NCI-H82 treated with DMSO at 0.1 percent for 48 hours (cell line): Measurements from ENCODE around the gene ABCC3.

Source experiments
- DNase-seq: peaks from one replicate; lab custom pipeline; 2025; ENCODE audit not compliant: unreplicated experiment; lab: John Stamatoyannopoulos, UW

ABCC3 gene

DNA sequence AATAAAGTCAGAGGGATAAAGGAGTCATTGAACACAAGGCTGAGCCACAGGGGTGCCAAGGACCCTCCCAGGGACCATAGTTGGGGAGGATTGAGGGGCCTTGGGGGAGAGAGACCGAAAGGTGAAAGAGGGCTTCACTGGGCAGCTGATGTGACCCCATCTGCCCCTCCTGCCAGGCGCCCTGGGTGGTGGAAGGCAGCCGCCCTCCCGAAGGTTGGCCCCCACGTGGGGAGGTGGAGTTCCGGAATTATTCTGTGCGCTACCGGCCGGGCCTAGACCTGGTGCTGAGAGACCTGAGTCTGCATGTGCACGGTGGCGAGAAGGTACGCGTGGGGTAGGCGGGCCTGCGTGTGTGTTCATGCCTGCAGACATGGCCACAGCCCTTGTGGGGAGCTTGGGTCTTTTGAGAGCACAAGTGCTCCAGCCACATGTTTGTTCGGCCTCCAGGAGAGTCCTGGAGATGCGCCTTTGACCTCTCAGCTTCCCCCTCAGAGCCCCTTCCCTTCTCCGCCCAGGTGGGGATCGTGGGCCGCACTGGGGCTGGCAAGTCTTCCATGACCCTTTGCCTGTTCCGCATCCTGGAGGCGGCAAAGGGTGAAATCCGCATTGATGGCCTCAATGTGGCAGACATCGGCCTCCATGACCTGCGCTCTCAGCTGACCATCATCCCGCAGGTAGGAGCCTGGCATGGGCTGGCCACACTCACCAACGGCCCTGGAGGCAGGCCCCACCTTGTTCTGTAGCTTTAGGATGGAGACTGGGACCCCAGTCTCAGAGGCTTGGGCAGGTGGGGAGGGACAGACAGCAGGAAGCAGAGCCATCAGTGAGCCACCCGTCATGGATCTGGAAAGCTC, 49.0 kb downstream of the ABCC3 start:
- DNase-seq: no peak

DNA sequence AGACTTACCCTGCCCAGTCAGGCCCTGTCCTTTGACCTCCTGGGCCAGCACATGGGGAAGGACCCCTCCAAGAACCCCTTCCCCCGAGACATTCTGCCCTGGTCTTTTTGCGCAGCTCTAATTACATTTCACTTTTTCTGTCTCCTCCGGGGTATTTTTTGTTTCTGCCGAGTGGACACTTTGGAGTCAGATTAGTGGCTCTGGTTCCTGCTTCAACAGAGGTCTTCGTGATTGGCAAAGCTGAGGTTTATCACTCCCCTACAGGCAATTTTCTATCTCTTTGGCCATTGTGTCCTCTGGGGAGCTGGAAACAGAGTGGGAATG, 49.6 kb downstream of the ABCC3 start:
- no peak for DNase-seq

DNA sequence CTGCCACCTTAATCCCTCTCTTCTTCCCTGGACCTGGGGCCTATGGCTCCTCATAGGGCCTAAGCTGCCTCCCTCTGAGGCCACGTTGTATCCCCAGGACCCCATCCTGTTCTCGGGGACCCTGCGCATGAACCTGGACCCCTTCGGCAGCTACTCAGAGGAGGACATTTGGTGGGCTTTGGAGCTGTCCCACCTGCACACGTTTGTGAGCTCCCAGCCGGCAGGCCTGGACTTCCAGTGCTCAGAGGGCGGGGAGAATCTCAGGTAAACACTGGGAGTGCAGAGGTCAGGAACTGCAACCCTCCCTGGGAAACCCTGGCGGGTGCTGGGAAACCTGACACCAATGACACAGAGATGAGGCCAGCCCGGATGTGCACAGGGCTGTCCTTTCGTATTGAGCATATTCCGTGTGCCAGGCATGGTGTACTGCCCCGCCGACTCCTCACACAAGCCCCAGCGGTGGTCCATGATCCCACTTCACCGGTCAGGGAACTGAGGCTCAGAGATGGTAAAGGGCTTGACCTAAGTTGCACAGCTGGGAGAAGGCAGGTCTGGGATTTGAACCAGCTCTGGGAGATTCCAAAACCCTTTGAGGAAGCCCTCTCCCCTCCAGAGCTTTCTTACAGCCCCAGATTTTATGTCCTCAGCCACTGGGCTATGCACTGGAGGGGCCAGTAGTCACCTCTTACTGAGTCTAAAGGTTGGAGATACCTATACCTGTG, 50.1 kb downstream of the ABCC3 start:
- no peak for DNase-seq

DNA sequence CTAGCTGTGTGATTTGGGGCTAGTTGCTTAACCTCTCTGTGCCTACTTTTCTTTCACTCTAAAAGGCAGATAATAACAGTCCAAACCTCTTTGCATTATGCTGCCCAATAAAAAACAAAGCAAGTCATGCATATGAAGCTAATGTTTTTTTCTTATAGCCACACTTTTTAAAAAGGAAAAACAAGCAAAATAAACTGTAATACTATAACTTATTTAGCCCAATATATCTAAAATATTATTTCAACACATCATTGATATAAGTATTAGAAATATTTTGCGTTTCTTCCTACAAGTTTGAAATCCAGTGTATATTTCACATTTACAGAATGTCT, 50.6 kb downstream of the ABCC3 start:
- DNase-seq: no peak

DNA sequence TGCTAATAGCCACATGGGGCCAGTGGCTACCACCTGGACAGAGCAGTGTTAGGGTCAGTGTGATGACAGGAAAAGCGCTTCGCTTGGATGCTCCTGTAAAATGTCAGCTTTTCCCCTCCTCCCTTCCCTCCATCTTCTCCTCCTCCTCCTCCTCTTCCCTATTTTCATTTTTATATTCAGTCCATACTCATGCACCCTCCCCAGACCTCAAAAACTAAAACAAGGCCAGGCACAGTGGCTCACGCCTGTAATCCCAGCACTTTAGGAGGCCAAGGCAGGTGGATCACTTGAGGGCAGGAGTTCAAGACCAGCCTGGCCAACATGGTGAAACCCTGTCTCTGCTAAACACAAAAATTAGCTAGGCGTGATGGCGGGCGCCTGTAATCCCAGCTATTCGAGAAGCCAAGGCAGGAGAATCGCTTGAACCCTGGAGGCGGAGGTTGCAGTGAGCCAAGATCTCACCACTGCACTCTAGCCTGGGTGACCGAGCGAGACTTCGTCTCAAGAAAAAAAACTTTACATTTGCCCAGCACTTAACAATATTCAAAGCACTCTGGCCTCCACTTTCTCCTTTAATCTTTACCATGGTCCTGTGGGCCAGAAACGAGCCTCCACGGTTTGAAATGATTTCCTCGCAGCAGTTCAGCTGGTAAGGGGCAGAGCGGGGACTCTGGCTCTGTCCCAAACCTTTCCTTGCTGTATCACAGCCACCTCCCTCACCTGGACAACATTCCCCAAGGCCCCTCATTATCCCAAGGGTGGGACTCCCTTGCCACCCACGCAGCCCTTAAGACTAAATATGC, 51.2 kb downstream of the ABCC3 start:
- DNase-seq: no peak

DNA sequence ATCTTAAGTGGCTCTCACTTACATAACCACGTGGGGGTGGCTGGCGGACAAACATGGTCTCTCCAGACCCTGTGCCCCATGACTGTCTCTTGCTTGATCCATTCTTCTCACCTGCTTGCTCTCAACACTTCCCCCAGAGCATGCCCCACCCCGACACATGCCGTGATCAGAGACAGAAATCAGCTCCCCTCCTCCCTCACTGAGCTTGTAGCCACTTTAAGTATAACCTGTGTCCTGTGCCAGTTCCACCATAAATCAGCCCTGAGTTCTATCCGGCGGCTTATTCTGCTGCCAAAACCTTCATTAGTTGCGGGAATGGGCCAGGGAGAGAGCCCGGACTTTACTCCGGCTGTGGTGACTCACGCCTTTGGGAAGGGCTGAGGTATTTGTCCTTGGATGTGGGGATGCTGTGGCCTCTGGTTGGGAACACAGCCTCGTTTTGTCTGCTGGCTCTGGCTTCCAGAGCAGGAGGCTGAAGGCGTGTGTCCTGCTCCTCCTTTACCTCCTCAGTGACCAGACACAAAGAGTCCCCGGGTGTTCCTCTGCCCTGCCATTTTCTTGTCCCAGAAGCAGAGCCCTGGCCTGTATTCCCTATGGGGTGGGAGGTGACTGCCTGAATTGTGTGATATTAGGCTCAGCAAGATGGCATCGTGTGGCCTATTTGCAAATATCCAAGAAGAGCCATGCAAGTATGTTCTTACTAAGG, 52.0 kb downstream of the ABCC3 start:
- DNase-seq: no peak

DNA sequence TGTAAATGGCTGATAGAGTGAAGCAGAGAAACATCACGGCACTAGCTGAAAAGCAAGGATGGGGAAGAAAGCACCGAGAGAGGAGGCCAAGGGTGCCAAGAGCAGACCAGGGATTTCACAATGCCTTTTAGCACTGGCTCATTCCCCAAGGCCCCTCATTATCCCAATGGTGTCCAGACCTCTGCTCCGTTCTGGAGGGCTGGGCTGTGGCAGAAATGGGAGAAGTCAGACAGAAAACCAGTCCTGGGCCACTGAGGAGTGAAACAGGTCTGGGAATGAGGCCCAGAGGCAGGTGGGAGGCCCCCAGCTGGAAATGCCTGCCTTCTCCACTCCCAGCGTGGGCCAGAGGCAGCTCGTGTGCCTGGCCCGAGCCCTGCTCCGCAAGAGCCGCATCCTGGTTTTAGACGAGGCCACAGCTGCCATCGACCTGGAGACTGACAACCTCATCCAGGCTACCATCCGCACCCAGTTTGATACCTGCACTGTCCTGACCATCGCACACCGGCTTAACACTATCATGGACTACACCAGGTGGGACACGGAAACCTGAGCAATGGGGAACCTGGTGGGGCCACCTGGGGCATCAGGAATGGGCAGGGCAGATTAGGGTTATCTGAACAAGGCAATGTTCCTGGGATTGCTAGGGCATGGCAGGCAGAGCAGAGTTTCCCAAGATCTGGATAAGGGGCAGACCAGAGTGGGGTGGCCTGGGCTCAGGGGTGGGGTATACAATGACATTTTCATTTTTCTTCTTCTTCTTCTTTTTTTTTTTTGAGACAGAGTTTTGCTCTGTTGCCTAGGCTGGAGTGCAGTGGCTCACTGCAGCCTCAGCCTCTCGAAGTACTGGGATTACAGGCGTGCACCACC, 52.8 kb downstream of the ABCC3 start:
- DNase-seq: no peak

DNA sequence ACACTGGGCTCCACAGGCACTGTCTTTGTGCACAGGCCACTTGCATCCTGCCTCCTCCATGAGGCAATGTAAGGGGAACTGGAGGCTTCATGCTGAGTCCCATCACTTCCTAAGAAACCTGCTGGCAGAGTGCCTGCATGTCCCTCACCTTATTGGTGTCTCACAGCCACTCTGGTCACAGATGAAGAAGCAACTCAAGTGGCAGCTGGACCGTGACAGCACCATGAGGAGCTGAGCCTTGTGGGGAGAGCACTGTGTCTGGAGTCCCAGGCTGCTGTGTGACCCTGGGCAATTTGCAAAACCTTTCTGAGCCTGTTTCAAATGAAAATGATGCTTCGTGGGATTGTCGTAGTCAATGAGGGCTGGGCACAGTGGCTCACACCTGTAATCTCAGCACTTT, 53.6 kb downstream of the ABCC3 start:
- no peak for DNase-seq

DNA sequence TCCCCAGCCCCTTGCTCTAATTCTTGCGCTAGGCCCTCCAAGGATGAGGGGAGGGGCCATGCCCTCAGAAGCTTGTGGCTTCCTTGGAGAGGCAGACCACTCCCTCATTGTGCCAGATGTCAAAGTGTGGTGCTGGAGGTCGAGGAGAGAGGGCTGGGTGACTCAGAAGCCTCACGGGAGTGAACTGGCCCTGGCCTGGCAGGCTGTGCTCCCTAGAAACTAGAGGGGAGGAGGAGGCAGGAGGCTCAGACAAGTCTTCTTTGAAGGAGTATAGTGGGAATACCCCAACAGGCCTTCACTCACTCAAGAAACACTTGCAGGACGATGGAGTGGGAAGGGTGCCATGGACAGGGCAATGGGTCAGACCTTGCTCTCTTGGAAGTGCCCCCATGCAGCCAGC, 54.6 kb downstream of the ABCC3 start:
- no peak for DNase-seq

DNA sequence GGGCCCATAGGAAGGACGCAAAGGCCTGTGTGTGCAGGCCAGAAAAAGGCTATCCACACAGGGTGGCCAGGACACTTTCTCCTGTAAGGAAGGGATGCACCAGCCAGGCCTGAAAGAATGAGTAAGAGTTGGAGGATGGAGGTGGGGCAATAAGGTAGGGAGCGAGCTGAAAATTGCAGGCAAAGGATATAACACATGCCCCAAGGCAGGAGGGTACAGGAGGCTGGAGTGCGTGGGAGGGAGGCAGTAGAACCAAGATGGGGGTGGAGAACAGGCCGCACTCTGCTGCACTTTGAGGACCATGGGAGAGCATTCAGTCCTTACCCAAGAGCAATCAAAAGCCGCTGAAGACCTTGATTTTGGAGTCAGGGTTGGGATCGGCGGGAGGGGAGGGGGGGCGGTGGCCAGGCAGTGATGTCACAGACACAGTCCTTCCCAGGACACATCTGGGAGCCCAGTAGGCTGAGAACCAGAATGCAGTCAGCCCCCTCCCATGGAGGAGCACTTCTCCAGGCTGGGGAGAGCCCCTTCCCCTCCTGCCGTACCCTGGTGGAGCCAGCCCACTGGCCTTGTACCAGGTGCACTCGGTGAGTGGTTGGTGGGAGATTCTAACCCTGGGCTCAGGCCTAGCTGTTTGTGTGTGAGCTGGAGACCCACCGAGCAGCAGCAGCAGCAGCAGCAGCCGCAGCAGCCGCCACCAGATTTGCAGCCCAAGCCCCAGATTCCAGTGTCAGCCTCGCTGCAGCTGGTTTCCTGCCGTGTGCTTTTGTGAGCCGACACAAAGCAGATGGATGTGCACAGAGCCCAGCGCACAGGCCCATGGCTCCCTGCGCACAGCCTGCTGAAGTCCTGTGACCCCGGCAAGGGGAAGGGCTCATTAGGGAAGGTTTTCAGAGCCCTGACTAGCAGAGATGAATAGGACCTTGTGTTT, 55.5 kb downstream of the ABCC3 start:
- DNase-seq: no peak

DNA sequence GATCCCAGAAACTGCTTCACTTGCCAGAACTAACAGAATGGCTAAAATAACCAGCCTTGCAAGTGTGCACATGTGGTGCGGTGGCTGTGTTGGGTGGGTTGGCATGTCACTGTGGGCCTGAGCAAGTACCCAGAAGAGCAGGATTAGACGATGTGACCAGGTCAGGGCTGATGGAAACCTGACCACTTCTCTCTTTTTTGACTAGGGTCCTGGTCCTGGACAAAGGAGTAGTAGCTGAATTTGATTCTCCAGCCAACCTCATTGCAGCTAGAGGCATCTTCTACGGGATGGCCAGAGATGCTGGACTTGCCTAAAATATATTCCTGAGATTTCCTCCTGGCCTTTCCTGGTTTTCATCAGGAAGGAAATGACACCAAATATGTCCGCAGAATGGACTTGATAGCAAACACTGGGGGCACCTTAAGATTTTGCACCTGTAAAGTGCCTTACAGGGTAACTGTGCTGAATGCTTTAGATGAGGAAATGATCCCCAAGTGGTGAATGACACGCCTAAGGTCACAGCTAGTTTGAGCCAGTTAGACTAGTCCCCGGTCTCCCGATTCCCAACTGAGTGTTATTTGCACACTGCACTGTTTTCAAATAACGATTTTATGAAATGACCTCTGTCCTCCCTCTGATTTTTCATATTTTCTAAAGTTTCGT, 56.3 kb downstream of the ABCC3 start:
- DNase-seq: no peak

DNA sequence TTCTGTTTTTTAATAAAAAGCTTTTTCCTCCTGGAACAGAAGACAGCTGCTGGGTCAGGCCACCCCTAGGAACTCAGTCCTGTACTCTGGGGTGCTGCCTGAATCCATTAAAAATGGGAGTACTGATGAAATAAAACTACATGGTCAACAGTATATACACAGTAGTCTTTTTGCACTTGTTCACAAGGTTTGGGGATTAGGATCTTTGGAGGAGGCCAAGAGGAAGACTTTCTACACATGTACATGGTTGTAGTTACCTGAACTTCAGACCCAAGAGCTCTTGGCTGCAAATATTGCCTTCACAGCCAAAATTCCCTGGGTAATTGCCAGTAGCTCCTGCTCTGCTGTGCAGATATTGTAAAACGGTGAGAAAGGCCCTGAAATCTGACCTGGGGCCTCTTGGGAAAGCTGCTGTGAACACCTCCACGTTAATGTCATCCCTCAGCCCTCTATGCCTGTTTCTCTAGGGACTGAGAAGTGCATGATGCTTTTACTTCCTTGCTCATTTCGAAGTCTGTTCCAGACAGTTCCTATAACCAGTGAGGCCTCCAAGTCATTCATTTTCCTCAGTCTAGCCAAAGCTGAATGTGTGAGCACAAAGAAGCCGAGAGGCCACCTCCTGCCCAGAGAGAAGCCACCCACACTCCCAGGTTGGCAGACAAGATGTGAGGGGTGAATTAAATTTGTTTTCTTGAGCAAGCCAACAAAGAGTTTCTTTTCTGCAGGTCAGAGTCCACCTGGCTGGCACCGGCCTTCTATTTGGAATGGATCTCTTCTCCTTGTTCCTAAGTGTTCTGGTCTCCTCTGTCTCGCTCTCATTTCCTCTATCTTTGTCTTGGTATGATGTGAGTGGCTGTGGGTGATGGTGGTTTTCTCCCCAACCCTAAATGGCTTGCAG, 57.1 kb downstream of the ABCC3 start:
- no peak for DNase-seq

DNA sequence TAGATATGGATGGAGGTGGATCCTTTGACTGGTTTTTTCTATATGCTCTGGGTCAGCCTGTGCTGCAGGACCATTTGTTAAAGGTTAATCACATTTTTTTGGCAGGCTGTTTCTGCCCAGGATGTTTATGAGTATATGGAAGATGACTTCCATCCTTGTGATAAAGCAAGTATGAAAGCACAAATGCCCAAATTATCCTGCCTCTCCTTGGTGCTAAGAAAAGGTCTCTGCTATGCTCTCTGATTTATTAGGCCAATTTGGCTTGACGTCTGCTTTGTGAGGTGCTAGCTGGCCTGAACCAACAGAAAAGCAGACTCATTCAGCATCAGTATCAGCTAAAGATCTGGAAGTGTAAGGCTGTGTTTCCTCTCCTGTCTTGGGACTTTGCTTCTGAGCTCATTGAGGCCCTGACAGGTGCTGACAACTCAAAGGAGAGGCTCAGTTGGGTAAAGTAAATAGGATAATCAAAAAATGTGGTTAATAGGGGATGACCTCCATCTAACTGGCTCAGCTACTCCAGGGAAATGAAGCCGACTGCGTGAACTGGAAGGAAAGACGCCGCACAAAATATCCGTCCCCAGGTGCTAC, 57.9 kb downstream of the ABCC3 start:
- DNase-seq: no peak

DNA sequence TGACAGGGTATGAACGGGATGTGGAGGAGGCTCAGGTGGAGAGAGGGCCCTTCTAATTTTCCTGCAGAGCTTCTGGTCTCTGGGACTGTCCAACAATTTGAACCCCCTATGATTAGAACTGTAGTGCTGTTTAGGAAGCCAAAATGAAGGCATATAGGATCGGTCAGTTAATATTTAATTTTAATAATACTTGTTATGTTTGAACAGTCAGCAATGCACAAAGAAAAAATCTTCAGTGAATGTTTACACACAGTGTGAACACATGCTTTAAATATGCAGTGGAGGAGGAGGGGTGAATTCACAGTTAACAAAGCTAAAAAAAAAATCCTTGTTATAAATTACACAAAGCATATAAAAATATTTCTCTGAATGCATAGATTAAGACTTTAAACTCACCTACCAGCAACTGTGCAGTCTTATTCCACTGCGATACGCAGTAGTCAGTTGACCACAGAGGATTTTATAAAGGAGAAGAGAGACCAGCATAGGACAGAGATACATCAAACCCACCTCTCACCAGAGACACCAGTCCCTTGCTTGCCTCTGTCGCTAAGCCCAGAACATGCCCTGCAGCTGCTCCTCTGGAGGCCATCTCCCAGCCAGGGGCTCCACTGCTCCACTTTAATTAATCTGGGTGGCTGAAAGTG, 58.5 kb downstream of the ABCC3 start:
- no peak for DNase-seq

DNA sequence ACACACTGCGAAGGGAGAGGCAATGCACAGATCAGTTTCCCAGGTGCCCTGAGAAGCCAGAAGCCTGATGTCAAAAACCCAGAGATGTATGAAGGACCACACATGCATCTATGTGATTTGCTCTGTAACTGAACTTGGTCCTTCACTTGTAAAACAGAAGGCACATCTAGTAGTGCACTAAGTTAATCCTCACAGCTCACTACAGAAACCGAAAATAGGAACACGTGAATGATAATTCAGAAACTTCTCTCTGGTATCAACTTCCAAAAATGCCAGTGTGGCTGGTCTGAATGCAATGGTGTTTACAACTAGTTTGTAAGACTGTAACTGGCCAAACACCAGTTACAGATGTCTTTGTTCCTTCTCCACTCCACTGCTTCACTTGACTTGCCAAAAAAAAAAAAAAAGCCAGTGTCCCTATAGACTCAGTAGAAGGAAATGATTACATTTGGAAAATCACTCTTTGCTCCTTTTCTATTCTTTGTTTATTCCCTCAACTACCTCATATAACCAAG, 61.7 kb downstream of the ABCC3 start:
- DNase-seq: no peak

DNA sequence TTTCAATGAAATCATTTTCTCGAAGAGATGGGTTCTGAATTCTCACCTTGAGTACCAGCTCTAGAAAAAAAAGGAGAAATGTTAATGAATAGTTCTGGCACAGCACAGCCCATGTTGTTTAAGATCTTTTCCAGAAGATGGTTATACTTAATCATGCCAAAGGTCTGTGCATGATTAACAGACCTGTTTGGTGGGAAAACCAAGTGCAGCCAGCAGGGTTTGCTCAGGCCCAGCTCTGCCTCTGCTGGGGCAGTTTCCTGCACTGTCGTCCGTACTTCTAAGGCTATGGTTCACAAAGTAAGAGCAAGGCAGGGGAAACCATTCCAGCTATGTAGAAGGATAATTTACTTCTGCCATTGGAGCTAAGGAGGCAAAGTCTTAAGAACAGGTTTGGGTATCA, 62.4 kb downstream of the ABCC3 start:
- DNase-seq: no peak
